HEK293 (cell line): ENCODE results near the gene MACROH2A2.

Source experiments
- FEZF1 ChIP-seq: fragments of 450-650 bp; formaldehyde crosslinking; IDR thresholded peaks from 2 replicates; pipeline ENCODE4 v1.5.1; 2016; ENCODE audit warnings: missing biosample characterization, missing genetic modification characterization
- HOXC10 ChIP-seq: sonication (generic); formaldehyde crosslinking; IDR thresholded peaks from 2 replicates; pipeline ENCODE4 v1.8.1; 2023; ENCODE audit warnings: mild to moderate bottlenecking, missing genetic modification reagents
- KLF8 ChIP-seq: fragments of 450-650 bp; formaldehyde crosslinking; IDR thresholded peaks from 2 replicates; pipeline ENCODE4 v1.5.1; 2016; ENCODE audit warnings: missing biosample characterization, missing genetic modification characterization
- WT1 ChIP-seq: fragments of 450-650 bp; formaldehyde crosslinking; IDR thresholded peaks from 2 replicates; pipeline ENCODE4 v1.5.1; 2016; ENCODE audit warnings: missing biosample characterization, missing genetic modification characterization
- YY1 ChIP-seq: fragments of 450-650 bp; formaldehyde crosslinking; IDR thresholded peaks from 2 replicates; pipeline ENCODE4 v1.5.1; 2018; ENCODE audit warnings: missing biosample characterization, missing genetic modification characterization
- ZBTB20 ChIP-seq: fragments of 450-650 bp; formaldehyde crosslinking; IDR thresholded peaks from 2 replicates; pipeline ENCODE4 v1.5.1; 2016; ENCODE audit warnings: missing biosample characterization, missing genetic modification characterization
- ZBTB48 ChIP-seq: fragments of 450-650 bp; formaldehyde crosslinking; IDR thresholded peaks from 2 replicates; pipeline ENCODE4 v1.5.1; 2016; ENCODE audit warnings: missing biosample characterization, missing genetic modification characterization
- ZBTB8A ChIP-seq: fragments of 450-650 bp; formaldehyde crosslinking; IDR thresholded peaks from 2 replicates; pipeline ENCODE4 v1.5.1; 2016; ENCODE audit warnings: missing biosample characterization, missing genetic modification characterization
- ZNF16 ChIP-seq: fragments of 450-650 bp; formaldehyde crosslinking; IDR thresholded peaks from 2 replicates; pipeline ENCODE4 v1.5.1; 2016; ENCODE audit warnings: low read depth, missing biosample characterization, missing genetic modification characterization
- ZNF19 ChIP-seq: fragments of 450-650 bp; formaldehyde crosslinking; IDR thresholded peaks from 2 replicates; pipeline ENCODE4; 2016; ENCODE audit warnings: missing biosample characterization, missing genetic modification characterization, low read depth
- ZNF2 ChIP-seq: fragments of 450-650 bp; formaldehyde crosslinking; IDR thresholded peaks from 2 replicates; pipeline ENCODE4 v1.5.1; 2016; ENCODE audit warnings: missing biosample characterization, missing genetic modification characterization
- ZNF248 ChIP-seq: fragments of 450-650 bp; formaldehyde crosslinking; IDR thresholded peaks from 2 replicates; pipeline ENCODE4 v1.5.1; 2017; ENCODE audit warnings: missing biosample characterization, missing genetic modification characterization
- ZNF302 ChIP-seq: fragments of 450-650 bp; formaldehyde crosslinking; IDR thresholded peaks from 2 replicates; pipeline ENCODE4 v1.5.1; 2016; ENCODE audit warnings: missing biosample characterization, missing genetic modification characterization, low read depth
- ZNF324 ChIP-seq: fragments of 450-650 bp; formaldehyde crosslinking; IDR thresholded peaks from 2 replicates; pipeline ENCODE4 v1.5.1; 2016; ENCODE audit warnings: missing biosample characterization, missing genetic modification characterization
- ZNF335 ChIP-seq: fragments of 450-650 bp; formaldehyde crosslinking; conservative IDR thresholded peaks from 2 replicates; pipeline ENCODE4 v1.5.1; 2016; ENCODE audit warnings: missing biosample characterization, missing genetic modification characterization
- ZNF354C ChIP-seq: fragments of 450-650 bp; formaldehyde crosslinking; IDR thresholded peaks from 2 replicates; pipeline ENCODE4 v1.5.1; 2016; ENCODE audit warnings: missing biosample characterization, missing genetic modification characterization, low read depth, borderline replicate concordance
- ZNF416 ChIP-seq: fragments of 450-650 bp; formaldehyde crosslinking; IDR thresholded peaks from 2 replicates; pipeline ENCODE4 v1.5.1; 2016; ENCODE audit warnings: missing biosample characterization, missing genetic modification characterization
- ZNF548 ChIP-seq: fragments of 450-650 bp; formaldehyde crosslinking; IDR thresholded peaks from 2 replicates; pipeline ENCODE4 v1.5.1; 2016; ENCODE audit warnings: missing biosample characterization, missing genetic modification characterization
- ZNF658 ChIP-seq: fragments of 450-650 bp; formaldehyde crosslinking; IDR thresholded peaks from 2 replicates; pipeline ENCODE4; 2016; ENCODE audit warnings: missing biosample characterization, missing genetic modification characterization
- TF ChIP-seq, protein P1 (sequence below): fragments of 450-650 bp; formaldehyde crosslinking; IDR thresholded peaks from 2 replicates; pipeline ENCODE4 v1.5.1; 2016; ENCODE audit warnings: missing biosample characterization, missing genetic modification characterization
- TF ChIP-seq, protein P2 (sequence below): fragments of 450-650 bp; formaldehyde crosslinking; IDR thresholded peaks from 2 replicates; pipeline ENCODE4 v1.5.1; 2016; ENCODE audit warnings: missing biosample characterization, missing genetic modification characterization
- TF ChIP-seq, protein P3 (sequence below): fragments of 450-650 bp; formaldehyde crosslinking; IDR thresholded peaks from 2 replicates; pipeline ENCODE4 v1.5.1; 2016; ENCODE audit warnings: missing biosample characterization, missing genetic modification characterization
- TF ChIP-seq, protein P4 (sequence below): fragments of 450-650 bp; formaldehyde crosslinking; IDR thresholded peaks from 2 replicates; pipeline ENCODE4 v1.5.1; 2016; ENCODE audit warnings: missing biosample characterization, missing genetic modification characterization, borderline replicate concordance
- TF ChIP-seq, protein P5 (sequence below): fragments of 450-650 bp; formaldehyde crosslinking; IDR thresholded peaks from 2 replicates; pipeline ENCODE4 v1.5.1; 2016; ENCODE audit warnings: missing biosample characterization, missing genetic modification characterization

MACROH2A2 gene

DNA sequence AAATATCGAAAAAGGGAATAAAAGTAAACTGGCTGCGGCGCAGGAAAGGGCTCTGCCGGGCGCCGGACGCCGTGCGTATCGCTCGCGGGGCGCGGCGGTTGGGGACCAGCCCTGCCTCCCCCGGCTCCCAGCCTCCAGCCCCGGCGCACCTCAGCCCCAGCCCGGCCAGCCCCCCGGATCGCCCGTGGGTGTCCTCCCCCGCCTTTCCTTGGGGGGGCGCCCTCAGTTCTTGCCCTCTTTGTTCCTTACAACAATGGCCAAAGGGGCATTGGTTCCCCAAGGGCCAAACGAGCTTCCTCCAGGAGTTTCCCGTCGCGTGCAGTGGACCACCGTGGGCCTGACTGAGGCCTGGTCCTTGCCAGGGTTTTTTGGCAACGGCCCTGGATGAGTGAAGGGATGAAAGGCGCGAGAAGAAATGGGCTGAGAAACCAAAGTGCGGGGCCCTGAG, 1.2 kb downstream of the MACROH2A2 start (continued):
- TF ChIP-seq ZBTB20 (tag by site-specific recombination) (peak; percentile 77), ZNF548 (tag by site-specific recombination) (no peak), ZNF658 (tag by site-specific recombination) (no peak), WT1 (tag by site-specific recombination) (no peak), ZNF16 (no peak), ZNF2 (tag by site-specific recombination) (peak; percentile 67; the same call in 1 of the 2 replicates), ZNF354C (tag by site-specific recombination) (no peak), FEZF1 (tag by site-specific recombination) (no peak), ZNF248 (tag by site-specific recombination) (no peak), ZNF335 (peak; percentile 46), HOXC10 (no peak), KLF8 (tag by site-specific recombination) (peak; percentile 36; the same call in 1 of the 2 replicates), ZNF416 (tag by site-specific recombination) (no peak), ZBTB48 (tag by site-specific recombination) (no peak), ZNF19 (tag by site-specific recombination) (no peak), ZBTB8A (peak; percentile 91), ZNF324 (tag by site-specific recombination) (0 out of 2 replicates have a peak, but pooled peaks have one; percentile 37), YY1 (0 out of 2 replicates have a peak, but pooled peaks have one; percentile 11), ZNF302 (tag by site-specific recombination) (no peak)
- TF ChIP-seq, protein P1, sequence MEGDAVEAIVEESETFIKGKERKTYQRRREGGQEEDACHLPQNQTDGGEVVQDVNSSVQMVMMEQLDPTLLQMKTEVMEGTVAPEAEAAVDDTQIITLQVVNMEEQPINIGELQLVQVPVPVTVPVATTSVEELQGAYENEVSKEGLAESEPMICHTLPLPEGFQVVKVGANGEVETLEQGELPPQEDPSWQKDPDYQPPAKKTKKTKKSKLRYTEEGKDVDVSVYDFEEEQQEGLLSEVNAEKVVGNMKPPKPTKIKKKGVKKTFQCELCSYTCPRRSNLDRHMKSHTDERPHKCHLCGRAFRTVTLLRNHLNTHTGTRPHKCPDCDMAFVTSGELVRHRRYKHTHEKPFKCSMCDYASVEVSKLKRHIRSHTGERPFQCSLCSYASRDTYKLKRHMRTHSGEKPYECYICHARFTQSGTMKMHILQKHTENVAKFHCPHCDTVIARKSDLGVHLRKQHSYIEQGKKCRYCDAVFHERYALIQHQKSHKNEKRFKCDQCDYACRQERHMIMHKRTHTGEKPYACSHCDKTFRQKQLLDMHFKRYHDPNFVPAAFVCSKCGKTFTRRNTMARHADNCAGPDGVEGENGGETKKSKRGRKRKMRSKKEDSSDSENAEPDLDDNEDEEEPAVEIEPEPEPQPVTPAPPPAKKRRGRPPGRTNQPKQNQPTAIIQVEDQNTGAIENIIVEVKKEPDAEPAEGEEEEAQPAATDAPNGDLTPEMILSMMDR (tag by site-specific recombination) = peak; percentile 63
- TF ChIP-seq, protein P2, sequence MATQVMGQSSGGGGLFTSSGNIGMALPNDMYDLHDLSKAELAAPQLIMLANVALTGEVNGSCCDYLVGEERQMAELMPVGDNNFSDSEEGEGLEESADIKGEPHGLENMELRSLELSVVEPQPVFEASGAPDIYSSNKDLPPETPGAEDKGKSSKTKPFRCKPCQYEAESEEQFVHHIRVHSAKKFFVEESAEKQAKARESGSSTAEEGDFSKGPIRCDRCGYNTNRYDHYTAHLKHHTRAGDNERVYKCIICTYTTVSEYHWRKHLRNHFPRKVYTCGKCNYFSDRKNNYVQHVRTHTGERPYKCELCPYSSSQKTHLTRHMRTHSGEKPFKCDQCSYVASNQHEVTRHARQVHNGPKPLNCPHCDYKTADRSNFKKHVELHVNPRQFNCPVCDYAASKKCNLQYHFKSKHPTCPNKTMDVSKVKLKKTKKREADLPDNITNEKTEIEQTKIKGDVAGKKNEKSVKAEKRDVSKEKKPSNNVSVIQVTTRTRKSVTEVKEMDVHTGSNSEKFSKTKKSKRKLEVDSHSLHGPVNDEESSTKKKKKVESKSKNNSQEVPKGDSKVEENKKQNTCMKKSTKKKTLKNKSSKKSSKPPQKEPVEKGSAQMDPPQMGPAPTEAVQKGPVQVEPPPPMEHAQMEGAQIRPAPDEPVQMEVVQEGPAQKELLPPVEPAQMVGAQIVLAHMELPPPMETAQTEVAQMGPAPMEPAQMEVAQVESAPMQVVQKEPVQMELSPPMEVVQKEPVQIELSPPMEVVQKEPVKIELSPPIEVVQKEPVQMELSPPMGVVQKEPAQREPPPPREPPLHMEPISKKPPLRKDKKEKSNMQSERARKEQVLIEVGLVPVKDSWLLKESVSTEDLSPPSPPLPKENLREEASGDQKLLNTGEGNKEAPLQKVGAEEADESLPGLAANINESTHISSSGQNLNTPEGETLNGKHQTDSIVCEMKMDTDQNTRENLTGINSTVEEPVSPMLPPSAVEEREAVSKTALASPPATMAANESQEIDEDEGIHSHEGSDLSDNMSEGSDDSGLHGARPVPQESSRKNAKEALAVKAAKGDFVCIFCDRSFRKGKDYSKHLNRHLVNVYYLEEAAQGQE (tag by site-specific recombination) = no peak
- TF ChIP-seq, protein P3, sequence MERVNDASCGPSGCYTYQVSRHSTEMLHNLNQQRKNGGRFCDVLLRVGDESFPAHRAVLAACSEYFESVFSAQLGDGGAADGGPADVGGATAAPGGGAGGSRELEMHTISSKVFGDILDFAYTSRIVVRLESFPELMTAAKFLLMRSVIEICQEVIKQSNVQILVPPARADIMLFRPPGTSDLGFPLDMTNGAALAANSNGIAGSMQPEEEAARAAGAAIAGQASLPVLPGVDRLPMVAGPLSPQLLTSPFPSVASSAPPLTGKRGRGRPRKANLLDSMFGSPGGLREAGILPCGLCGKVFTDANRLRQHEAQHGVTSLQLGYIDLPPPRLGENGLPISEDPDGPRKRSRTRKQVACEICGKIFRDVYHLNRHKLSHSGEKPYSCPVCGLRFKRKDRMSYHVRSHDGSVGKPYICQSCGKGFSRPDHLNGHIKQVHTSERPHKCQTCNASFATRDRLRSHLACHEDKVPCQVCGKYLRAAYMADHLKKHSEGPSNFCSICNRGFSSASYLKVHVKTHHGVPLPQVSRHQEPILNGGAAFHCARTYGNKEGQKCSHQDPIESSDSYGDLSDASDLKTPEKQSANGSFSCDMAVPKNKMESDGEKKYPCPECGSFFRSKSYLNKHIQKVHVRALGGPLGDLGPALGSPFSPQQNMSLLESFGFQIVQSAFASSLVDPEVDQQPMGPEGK = peak; percentile 62
- TF ChIP-seq, protein P4, sequence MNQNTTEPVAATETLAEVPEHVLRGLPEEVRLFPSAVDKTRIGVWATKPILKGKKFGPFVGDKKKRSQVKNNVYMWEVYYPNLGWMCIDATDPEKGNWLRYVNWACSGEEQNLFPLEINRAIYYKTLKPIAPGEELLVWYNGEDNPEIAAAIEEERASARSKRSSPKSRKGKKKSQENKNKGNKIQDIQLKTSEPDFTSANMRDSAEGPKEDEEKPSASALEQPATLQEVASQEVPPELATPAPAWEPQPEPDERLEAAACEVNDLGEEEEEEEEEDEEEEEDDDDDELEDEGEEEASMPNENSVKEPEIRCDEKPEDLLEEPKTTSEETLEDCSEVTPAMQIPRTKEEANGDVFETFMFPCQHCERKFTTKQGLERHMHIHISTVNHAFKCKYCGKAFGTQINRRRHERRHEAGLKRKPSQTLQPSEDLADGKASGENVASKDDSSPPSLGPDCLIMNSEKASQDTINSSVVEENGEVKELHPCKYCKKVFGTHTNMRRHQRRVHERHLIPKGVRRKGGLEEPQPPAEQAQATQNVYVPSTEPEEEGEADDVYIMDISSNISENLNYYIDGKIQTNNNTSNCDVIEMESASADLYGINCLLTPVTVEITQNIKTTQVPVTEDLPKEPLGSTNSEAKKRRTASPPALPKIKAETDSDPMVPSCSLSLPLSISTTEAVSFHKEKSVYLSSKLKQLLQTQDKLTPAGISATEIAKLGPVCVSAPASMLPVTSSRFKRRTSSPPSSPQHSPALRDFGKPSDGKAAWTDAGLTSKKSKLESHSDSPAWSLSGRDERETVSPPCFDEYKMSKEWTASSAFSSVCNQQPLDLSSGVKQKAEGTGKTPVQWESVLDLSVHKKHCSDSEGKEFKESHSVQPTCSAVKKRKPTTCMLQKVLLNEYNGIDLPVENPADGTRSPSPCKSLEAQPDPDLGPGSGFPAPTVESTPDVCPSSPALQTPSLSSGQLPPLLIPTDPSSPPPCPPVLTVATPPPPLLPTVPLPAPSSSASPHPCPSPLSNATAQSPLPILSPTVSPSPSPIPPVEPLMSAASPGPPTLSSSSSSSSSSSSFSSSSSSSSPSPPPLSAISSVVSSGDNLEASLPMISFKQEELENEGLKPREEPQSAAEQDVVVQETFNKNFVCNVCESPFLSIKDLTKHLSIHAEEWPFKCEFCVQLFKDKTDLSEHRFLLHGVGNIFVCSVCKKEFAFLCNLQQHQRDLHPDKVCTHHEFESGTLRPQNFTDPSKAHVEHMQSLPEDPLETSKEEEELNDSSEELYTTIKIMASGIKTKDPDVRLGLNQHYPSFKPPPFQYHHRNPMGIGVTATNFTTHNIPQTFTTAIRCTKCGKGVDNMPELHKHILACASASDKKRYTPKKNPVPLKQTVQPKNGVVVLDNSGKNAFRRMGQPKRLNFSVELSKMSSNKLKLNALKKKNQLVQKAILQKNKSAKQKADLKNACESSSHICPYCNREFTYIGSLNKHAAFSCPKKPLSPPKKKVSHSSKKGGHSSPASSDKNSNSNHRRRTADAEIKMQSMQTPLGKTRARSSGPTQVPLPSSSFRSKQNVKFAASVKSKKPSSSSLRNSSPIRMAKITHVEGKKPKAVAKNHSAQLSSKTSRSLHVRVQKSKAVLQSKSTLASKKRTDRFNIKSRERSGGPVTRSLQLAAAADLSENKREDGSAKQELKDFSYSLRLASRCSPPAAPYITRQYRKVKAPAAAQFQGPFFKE = no peak
- TF ChIP-seq, protein P5, sequence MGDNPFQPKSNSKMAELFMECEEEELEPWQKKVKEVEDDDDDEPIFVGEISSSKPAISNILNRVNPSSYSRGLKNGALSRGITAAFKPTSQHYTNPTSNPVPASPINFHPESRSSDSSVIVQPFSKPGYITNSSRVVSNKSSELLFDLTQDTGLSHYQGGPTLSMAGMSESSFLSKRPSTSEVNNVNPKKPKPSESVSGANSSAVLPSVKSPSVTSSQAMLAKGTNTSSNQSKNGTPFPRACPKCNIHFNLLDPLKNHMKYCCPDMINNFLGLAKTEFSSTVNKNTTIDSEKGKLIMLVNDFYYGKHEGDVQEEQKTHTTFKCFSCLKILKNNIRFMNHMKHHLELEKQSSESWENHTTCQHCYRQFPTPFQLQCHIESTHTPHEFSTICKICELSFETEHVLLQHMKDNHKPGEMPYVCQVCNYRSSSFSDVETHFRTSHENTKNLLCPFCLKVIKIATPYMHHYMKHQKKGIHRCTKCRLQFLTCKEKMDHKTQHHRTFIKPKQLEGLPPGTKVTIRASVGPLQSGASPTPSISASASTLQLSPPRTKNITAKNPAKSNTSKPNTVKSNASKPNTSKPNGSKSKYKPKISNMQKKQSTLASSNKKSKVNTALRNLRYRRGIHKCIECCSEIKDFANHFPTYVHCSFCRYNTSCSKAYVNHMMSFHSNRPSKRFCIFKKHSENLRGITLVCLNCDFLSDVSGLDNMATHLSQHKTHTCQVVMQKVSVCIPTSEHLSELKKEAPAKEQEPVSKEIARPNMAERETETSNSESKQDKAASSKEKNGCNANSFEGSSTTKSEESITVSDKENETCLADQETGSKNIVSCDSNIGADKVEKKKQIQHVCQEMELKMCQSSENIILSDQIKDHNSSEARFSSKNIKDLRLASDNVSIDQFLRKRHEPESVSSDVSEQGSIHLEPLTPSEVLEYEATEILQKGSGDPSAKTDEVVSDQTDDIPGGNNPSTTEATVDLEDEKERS (tag by site-specific recombination) = no peak; the same call in 1 of the 2 replicates
